Prostate gland (tissue), 2 donors: ENCODE results near the gene CCDC28B. TPM values are rescaled to one million over a fixed set of nuclear protein-coding genes. Genes with fewer than 3 reads are reported as not detected.

Experiments used
- DNase-seq: peaks from one replicate; pipeline ENCODE4 v3.0.0-alpha.2; 2019; ENCODE audit warnings: low spot score
- H3K27ac ChIP-seq, 2 donors: fragments of 200-600 bp; sonication (generic); 2 replicates each; pipeline ENCODE4 v1.5.1; 2017 to 2019
- H3K27me3 ChIP-seq: fragments of 200-600 bp; sonication (generic); replicated peaks from 2 replicates; pipeline ENCODE4 v1.5.1; 2019; ENCODE audit not compliant: insufficient read depth
- H3K36me3 ChIP-seq, 2 donors: fragments of 200-600 bp; sonication (generic); 1 replicate in 1 of 2; 2 replicates in 1 of 2; pipeline versions ENCODE4 v1.5.1 to v1.8.1; 2017 to 2019
- H3K4me1 ChIP-seq: fragments of 200-600 bp; sonication (generic); replicated peaks from 2 replicates; pipeline ENCODE4 v1.5.1; 2019
- H3K4me3 ChIP-seq, 2 donors: fragments of 200-600 bp; sonication (generic); 2 replicates each; pipeline ENCODE4 v1.5.1; 2017 to 2019
- H3K9me3 ChIP-seq: fragments of 200-600 bp; sonication (generic); 2 replicates; pipeline ENCODE4 v1.5.1; 2017
- CTCF ChIP-seq, 4 experiments: fragments of 200-600 bp in 2 of 4; fragments of 450-650 bp in 2 of 4; sonication (generic) in 2 of 4; IDR thresholded peaks; 1 replicate in 3 of 4; 2 replicates in 1 of 4; pipeline ENCODE4 v1.5.1; 2016 to 2019; ENCODE audit warnings: antibody characterized with exemption in 4 of 4, mild to moderate bottlenecking in 2 of 4, moderate library complexity in 2 of 4
- POLR2A ChIP-seq: fragments of 450-650 bp; IDR thresholded peaks from one replicate; pipeline ENCODE4 v1.6.1; 2016; ENCODE audit warnings: antibody characterized with exemption, mild to moderate bottlenecking
- POLR2AphosphoS5 ChIP-seq: sonication (generic); formaldehyde crosslinking; IDR thresholded peaks from one replicate; pipeline ENCODE4 v1.6.1; 2017; ENCODE audit warnings: antibody characterized with exemption
- WGBS: methylation state at CpG from one replicate; pipeline ENCODE4 v1.1.5; 2018; 5-methylcytosine and 5-hydroxymethylcytosine counted together
- intact Hi-C: fragments of 100-400 bp; cut with DNase I; formaldehyde crosslinking; loops from one replicate; pipeline ENCODE4 v1.14.2; 2022
- total RNA-seq, 2 donors: library from RNA; depleted of rRNA; stranded (reverse); fragments of >200 nt; gene quantifications; one replicate each; pipeline ENCODE4 v1.1.0, GENCODE V29; 2016

CCDC28B gene
- total RNA-seq, 2 donors from 2014 or later: 2.9 to 85.5 TPM

GRCh38 chr1:32247452-32247851 is 47.1 kb downstream of the CCDC28B start:
- Histone ChIP-seq H3K4me1 (no peaks in the 10 kb centered on the region), H3K9me3 (no peaks in the 10 kb centered on the region), H3K4me3 (no peak overlapping the region), H3K27me3 (no peaks in the 10 kb centered on the region), H3K36me3 (no peaks in the 10 kb centered on the region), H3K27ac (peak overlapping the region; percentile 22 to 48)
- no peak for DNase-seq
- 85% methylated on average over 12 of the region's 12 CpGs for WGBS
- intact Hi-C loops: no loop called here
- TF ChIP-seq POLR2A (no peak), POLR2AphosphoS5 (no peak), CTCF (IDR thresholded peaks at IDR 0.05) (no peak)

GRCh38 chr1:32247983-32248889 is 47.8 kb downstream of the CCDC28B start:
- intact Hi-C loops: no loop called here
- TF ChIP-seq POLR2A (no peak), CTCF (IDR thresholded peaks at IDR 0.05) (peak; percentile 52 to 82 (median 64))
- H3K36me3 ChIP-seq: no peaks in the 10 kb centered on the region
- 12% methylated on average over 27 of the region's 31 CpGs for WGBS
- H3K4me3 ChIP-seq: no peak overlapping the region
- H3K9me3 ChIP-seq: no peaks in the 10 kb centered on the region
- no peaks in the 10 kb centered on the region for H3K27me3 ChIP-seq
- peak; percentile 69 for DNase-seq
- peak overlapping the region; percentile 22 to 48 for H3K27ac ChIP-seq
- no peaks in the 10 kb centered on the region for H3K4me1 ChIP-seq

GRCh38 chr1:32249831-32250525 is 49.6 kb downstream of the CCDC28B start:
- no peak for DNase-seq
- H3K27ac ChIP-seq: no peak overlapping the region
- 78% methylated on average over 9 of the region's 9 CpGs for WGBS
- H3K4me3 ChIP-seq: no peak overlapping the region
- no peaks in the 10 kb centered on the region for H3K4me1 ChIP-seq
- TF ChIP-seq CTCF (IDR thresholded peaks at IDR 0.05) (no peak), POLR2A (no peak), POLR2AphosphoS5 (peak; percentile 8)
- no peaks in the 10 kb centered on the region for H3K36me3 ChIP-seq
- no peaks in the 10 kb centered on the region for H3K27me3 ChIP-seq
- intact Hi-C loops: no loop called here
- H3K9me3 ChIP-seq: no peaks in the 10 kb centered on the region

GRCh38 chr1:32250893-32251716 is 50.7 kb downstream of the CCDC28B start, which contains the start of gene LCK:
Gene LCK, plus strand, starts transcription at chr1:32251265. Its CDS starts 23,065 bp downstream, at chr1:32274330.
- intact Hi-C loops: no loop called here
- Histone ChIP-seq H3K4me1 (no peaks in the 10 kb centered on the region), H3K27me3 (no peaks in the 10 kb centered on the region), H3K27ac (peak within 1 kb of the TSS; percentile 11 to 15), H3K4me3 (no peak within 1 kb of the TSS), H3K36me3 (no peaks in the 10 kb centered on the region), H3K9me3 (no peaks in the 10 kb centered on the region)
- no peak for DNase-seq
- no peak for TF ChIP-seq CTCF (IDR thresholded peaks at IDR 0.05)
- no peak for TF ChIP-seq POLR2A
- TF ChIP-seq POLR2AphosphoS5: no peak
- 81% methylated on average over 25 of the region's 25 CpGs for WGBS

Other genes with a start within 250 kb of the CCDC28B start
- 10 to 100 TPM; 77.3 to 77.6 TPM for gene KHDRBS1, start 186.7 kb upstream of the CCDC28B start, total RNA-seq
- 10 to 100 TPM in 1 of 2 donors, 1 to 10 TPM in 1; 8.2 to 15.4 TPM for gene TMEM39B, start 127.7 kb upstream of the CCDC28B start, total RNA-seq
- gene KPNA6, start 92.5 kb upstream of the CCDC28B start, total RNA-seq: 10 to 100 TPM; 37.9 to 56.9 TPM
- gene TXLNA, start 20.9 kb upstream of the CCDC28B start, total RNA-seq: 10 to 100 TPM; 49.6 to 70.8 TPM
- gene IQCC, start 5.1 kb downstream of the CCDC28B start, total RNA-seq: 1 to 10 TPM; 5.2 to 5.6 TPM
- not detected for gene DCDC2B, start 8.5 kb downstream of the CCDC28B start, total RNA-seq
- 10 to 100 TPM; 17.9 to 31.7 TPM for gene TMEM234, start 21.8 kb downstream of the CCDC28B start, total RNA-seq
- gene EIF3I, start 21.8 kb downstream of the CCDC28B start, total RNA-seq: 100 to 1,000 TPM; 158 to 181 TPM
- 1 to 10 TPM; 2.3 to 3.6 TPM for gene FAM167B, start 46.6 kb downstream of the CCDC28B start, total RNA-seq
- gene LCK, start 50.7 kb downstream of the CCDC28B start, total RNA-seq: 1 to 10 TPM; 1.3 to 4.4 TPM
- gene HDAC1, start 91.5 kb downstream of the CCDC28B start, total RNA-seq: 10 to 100 TPM; 85.8 to 98.0 TPM
- 100 to 1,000 TPM; 144 to 243 TPM for gene MARCKSL1, start 135.6 kb downstream of the CCDC28B start, total RNA-seq
- 10 to 100 TPM in 1 of 2 donors, 1 to 10 TPM in 1; 8.5 to 24.2 TPM for gene FAM229A, start 161.9 kb downstream of the CCDC28B start, total RNA-seq
- 1 to 10 TPM in 1 of 2 donors, not detected in 1; 7.0 TPM for gene TSSK3, start 161.9 kb downstream of the CCDC28B start, total RNA-seq
- gene BSDC1, start 193.8 kb downstream of the CCDC28B start, total RNA-seq: 100 to 1,000 TPM in 1 of 2 donors, 10 to 100 TPM in 1; 78.3 to 248 TPM